Fibroblast of lung (primary cell): ENCODE measurements around the gene ODF4.
"Not testable (repeated sequence)": the region's sequence is repeated elsewhere in the genome, so short reads cannot be mapped to it uniquely, and the experiment has no call there.

ENCODE experiments used
- EZH2 ChIP-seq: IDR thresholded peaks from 2 replicates; pipeline ENCODE4 v1.5.1; 2012; ENCODE audit warnings: low read length, control low read depth, mild to moderate bottlenecking; ENCODE audit errors: missing control alignments
- TF ChIP-seq, protein P1 (sequence below), 2 donors: IDR thresholded peaks in 1 of 2; conservative IDR thresholded peaks in 1 of 2; 1 replicate in 1 of 2; 2 replicates in 1 of 2; pipeline ENCODE4 v1.5.1; 2011 to 2012; ENCODE audit warnings: low read length in 2 of 2, control low read depth in 1 of 2, inconsistent platforms in 1 of 2, low read depth in 1 of 2, mild to moderate bottlenecking in 1 of 2

DNA sequence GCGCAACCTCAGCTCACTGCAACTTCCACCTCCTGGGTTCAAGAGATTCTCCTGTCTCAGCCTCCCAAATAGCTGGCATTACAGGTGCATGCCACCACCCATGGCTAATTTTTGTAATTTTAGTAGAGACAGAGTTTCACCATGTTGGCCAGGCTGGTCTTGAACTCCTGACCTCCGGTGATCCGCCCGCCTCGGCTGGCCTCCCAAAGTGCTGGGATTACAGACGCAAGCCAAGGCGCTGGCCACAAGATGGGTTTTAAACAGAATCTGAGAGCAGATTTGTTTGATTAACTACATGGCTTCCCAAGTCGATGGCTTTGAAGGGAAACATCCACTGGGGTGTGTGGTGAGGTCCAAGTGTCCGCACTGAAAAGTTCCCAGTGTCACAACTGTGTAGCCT is 54.9 kb downstream of the ODF4 start:
- TF ChIP-seq, protein P1, sequence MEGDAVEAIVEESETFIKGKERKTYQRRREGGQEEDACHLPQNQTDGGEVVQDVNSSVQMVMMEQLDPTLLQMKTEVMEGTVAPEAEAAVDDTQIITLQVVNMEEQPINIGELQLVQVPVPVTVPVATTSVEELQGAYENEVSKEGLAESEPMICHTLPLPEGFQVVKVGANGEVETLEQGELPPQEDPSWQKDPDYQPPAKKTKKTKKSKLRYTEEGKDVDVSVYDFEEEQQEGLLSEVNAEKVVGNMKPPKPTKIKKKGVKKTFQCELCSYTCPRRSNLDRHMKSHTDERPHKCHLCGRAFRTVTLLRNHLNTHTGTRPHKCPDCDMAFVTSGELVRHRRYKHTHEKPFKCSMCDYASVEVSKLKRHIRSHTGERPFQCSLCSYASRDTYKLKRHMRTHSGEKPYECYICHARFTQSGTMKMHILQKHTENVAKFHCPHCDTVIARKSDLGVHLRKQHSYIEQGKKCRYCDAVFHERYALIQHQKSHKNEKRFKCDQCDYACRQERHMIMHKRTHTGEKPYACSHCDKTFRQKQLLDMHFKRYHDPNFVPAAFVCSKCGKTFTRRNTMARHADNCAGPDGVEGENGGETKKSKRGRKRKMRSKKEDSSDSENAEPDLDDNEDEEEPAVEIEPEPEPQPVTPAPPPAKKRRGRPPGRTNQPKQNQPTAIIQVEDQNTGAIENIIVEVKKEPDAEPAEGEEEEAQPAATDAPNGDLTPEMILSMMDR (conservative IDR thresholded peaks at IDR 0.05 in 1 of 2, IDR thresholded peaks at IDR 0.05 in 1 of 2; ENCODE audit: low read depth in 1 of 2, low read length in 2 of 2), result not testable (repeated sequence)
- TF ChIP-seq EZH2, result not testable (repeated sequence)
